Activated CD4-positive, alpha-beta T cell treated with anti-CD3 and anti-CD28 coated beads for 24 hours (primary cell): ENCODE measurements around the gene KLF11.
"Not testable (repeated sequence)": the region's sequence is repeated elsewhere in the genome, so short reads cannot be mapped to it uniquely, and the experiment has no call there.

Experiments
- DNase-seq, 2 donors: peaks; one replicate each; pipeline ENCODE4 v3.0.0-alpha.2; 2020; ENCODE audit warnings: low read depth in 2 of 2

KLF11 gene

DNA sequence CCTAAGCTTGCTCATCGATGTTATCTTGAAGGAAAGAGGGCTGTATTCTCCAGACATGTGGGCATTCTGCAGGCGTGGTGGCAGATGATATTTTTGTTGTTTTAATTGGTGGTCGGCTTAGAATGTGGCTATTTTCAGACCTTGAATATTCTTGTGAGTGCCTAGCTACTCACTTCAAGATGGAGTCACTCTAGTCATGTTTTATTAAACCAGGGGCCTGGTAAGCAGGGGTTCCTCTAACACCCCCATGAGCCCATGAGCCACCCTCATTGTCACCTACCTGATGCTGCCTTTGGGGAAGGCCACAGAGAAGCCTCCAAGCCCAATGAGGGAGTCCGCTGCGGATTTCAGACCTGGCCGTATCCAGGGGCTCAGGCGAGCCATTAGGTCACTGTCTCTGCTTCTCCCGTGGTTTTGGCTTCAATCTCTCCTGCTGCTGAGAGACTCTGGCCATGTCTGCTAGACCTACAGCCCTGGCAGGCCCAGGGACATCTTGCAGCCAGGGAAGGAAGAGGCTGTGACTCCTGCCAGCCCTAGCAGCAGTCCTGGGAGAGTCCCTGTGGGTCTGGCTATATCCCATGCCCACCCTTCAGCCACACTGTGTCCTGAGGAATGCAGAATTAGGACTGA lies 16.3 kb upstream of the KLF11 start:
- no peak for DNase-seq

- no peak for DNase-seq
These were observed 15.6 kb upstream of the KLF11 start for GRCh38 chr2:10027660-10028330.

GRCh38 chr2:10028407-10028987 lies 14.9 kb upstream of the KLF11 start:
- no peak for DNase-seq

GRCh38 chr2:10028988-10029874 lies 14.1 kb upstream of the KLF11 start:
- no peak for DNase-seq

DNA sequence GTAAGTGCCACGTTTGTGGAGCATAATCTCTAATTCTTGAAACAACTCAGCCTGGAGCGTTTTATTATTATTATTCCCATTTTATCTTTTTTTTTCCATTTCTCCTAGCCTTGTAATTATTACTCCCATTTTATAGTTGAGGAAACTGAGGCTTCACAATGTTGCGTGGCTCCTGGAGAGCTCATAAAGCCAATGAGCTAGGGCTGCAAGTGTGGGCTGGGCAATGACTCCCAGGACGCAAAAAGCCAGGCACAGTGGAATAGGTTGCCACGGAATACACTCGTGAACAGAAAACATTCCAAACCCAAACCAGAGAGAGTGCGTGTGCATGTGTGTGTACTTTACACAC lies 13.5 kb upstream of the KLF11 start:
- DNase-seq: no peak

DNA sequence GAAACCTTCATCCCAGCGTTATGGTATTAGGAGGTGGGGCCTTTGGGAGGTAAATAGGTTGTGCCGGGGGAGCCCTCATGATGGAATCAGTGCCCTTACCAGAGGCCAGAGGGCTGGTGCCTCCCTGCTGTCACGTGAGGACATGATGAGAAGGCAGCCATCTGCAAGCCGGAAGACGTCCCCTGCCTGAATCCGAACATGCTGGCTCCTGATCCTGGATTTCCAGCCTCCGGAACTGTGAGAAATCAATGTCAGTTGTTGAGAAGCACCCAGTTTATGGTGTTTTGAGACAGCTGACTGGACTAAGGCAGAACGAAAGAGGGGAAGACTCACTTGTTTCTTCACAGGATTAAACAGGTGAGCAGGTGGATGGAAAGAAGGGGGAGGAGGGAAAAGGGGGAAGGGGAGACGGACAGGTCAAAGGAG lies 13.0 kb upstream of the KLF11 start:
- DNase-seq: no peak

DNA sequence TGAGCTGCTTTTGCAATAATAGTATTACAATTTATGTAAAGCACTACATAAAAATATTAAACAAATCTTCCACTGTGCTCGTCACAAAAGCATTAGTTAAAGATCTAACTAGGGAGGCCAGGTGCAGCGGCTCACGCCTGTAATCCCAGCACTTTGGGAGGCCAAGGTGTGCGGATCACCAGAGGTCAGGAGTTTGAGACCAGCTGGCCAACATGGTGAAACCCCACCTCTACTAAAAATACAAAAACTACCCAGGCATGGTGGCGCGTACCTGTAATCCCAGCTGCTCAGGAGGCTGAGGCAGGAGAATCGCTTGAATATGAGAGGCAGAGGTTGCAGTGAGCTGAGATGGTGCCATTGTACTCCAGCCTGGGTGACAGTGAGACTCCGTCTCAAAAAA lies 12.6 kb upstream of the KLF11 start:
- not testable (repeated sequence) for DNase-seq

- no peak for DNase-seq
These were observed 11.2 kb upstream of the KLF11 start for GRCh38 chr2:10031886-10032745.

DNA sequence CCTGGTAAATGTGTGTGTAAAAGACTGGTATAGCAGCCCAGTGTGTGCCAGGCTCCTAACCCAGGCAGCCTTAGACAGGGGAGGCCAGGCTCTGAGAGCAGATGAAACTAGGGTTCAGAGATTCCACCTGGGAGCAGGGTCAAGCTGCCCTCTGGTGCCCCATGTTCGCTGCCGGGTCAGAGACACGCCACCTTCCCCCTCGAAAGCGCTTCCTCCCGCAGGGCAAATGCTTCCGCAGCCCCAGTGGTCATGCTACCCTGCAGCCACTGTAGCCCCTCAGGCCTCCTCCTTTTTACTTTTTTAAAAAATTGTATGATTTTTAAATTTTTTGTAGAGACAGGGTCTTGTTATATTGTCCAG lies 10.6 kb upstream of the KLF11 start:
- no peak for DNase-seq

DNA sequence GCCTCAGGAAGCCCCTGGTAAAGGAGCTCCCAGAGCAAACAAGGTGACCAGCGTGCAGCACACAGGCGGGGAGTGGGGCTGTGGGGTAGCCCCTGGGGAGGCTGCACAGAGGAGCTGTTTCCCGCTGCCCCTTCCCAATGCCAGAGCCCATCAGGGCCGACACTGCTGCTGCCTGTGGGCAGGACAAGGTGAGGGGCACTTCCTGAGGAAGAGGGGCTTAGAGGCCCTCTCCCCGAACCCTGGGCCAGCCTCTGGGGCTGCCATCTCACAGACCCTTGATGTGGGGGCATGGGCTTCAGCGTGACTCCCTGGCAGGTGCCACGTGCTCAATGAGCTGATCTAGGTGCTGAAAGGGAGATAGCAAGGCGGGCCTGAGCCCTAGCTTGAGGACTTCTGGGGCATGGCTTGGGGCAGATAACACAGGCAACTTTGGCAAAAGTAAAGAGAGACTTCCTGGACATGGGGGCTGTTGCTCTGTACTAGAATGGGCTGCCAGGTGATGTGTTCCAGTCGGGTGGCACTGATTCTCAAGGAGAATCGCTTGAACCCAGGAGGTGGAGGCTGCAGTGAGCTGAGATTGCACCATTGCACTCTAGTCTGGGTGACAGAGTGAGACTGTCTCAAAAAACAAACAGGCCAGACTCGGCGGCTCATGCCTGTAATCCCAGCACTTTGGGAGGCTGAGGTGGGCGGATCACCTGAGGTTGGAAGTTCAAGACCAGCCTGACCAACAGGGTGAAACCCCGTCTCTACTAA lies 9.9 kb upstream of the KLF11 start:
- DNase-seq: no peak

- DNase-seq: no peak
These were observed 8.9 kb upstream of the KLF11 start for GRCh38 chr2:10034333-10035052.

- DNase-seq: no peak
These were observed 8.3 kb upstream of the KLF11 start for GRCh38 chr2:10035053-10035422.

GRCh38 chr2:10035633-10036032 lies 7.7 kb upstream of the KLF11 start:
- no peak for DNase-seq

GRCh38 chr2:10036095-10036884 lies 7.1 kb upstream of the KLF11 start:
- no peak for DNase-seq

- no peak for DNase-seq
These were observed 5.2 kb upstream of the KLF11 start for GRCh38 chr2:10038123-10038522.

- no peak for DNase-seq
These were observed 4.6 kb upstream of the KLF11 start for GRCh38 chr2:10038716-10039115.

- no peak for DNase-seq
These were observed 3.5 kb upstream of the KLF11 start for GRCh38 chr2:10039658-10040410.

DNA sequence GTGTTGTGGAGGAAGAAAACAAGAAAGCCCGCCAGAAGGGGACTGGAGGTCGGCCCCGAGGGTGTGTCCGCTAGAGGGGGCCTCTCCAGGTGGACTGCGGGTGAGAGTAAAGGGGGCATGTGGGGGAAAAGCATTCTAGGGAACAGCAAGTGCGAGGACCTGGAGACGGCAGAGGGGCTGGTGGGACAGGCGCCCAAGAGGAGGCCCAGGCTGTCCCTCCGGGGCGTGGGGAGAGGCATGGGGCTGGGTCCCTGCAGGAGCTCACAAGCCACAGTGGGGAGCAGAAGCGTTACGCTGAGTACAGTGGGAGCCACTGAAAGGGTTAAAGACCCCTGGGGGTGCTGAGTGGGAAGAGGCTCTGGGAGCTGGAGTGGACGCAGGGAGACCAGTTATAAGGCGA lies 1.6 kb upstream of the KLF11 start:
- DNase-seq: no peak
